BE2C (cell line): ENCODE results near the gene CCDC88A.

Source experiments
- DNase-seq: peaks from one replicate; pipeline ENCODE4 v3.0.0-alpha.2; 2020
- H3K27me3 ChIP-seq: fragments of 250-450 bp; sonication (Bioruptor Pico); 2 replicates; pipeline ENCODE4 v1.5.1; 2020; ENCODE audit warnings: mild to moderate bottlenecking
- H3K36me3 ChIP-seq: fragments of 250-450 bp; sonication (Bioruptor Pico); 2 replicates; pipeline ENCODE4 v1.5.1; 2020; ENCODE audit warnings: mild to moderate bottlenecking
- H3K4me1 ChIP-seq: fragments of 250-450 bp; sonication (Bioruptor Pico); 2 replicates; pipeline ENCODE4 v1.5.1; 2020
- H3K4me3 ChIP-seq: 2 replicates; pipeline ENCODE4 v1.5.1; 2011; ENCODE audit warnings: low read depth, low read length
- H3K9me3 ChIP-seq: fragments of 250-450 bp; sonication (Bioruptor Pico); 2 replicates; pipeline ENCODE4 v1.5.1; 2020
- TF ChIP-seq, protein P1 (sequence below): IDR thresholded peaks from 2 replicates; pipeline ENCODE4 v1.5.1; 2012; ENCODE audit warnings: mild to moderate bottlenecking, low read depth, low read length

The CCDC88A gene

DNA sequence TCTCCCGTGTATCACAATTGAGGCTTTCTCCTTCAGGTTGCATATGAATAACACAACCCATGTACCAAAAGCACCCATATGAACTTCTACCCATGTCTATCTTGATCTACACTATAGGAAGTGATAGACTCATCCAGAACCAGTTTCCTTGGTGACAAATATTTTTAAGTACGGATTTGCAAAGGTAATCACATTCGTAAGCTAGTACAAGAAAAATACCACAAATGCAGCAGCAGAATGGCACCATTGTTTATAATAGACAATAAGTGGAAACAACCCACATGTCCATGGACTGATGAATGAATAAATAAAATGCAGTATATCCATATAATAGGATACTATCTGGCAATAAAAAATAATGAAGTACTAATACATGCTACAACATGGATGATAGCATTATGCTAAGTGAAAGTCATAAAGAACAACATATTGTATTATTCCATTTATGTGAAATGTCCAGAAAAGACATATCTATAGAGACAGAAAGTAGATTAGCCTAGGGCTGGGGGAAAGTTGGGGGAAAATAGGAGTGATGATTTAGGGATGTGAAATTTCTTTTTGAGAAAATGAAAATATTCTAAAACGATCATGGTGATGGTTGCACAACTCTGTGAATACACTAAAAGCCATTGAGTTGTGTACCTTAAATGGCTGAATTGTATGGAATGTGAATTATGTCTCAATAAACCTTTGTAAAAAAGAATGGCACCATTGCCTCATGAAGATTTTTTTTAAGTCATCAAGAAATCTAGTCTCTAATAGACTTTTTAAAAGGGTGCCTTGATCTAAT is 3.4 kb upstream of the CCDC88A start:
- no peaks in the 10 kb centered on the region for H3K27me3 ChIP-seq
- TF ChIP-seq, protein P1, sequence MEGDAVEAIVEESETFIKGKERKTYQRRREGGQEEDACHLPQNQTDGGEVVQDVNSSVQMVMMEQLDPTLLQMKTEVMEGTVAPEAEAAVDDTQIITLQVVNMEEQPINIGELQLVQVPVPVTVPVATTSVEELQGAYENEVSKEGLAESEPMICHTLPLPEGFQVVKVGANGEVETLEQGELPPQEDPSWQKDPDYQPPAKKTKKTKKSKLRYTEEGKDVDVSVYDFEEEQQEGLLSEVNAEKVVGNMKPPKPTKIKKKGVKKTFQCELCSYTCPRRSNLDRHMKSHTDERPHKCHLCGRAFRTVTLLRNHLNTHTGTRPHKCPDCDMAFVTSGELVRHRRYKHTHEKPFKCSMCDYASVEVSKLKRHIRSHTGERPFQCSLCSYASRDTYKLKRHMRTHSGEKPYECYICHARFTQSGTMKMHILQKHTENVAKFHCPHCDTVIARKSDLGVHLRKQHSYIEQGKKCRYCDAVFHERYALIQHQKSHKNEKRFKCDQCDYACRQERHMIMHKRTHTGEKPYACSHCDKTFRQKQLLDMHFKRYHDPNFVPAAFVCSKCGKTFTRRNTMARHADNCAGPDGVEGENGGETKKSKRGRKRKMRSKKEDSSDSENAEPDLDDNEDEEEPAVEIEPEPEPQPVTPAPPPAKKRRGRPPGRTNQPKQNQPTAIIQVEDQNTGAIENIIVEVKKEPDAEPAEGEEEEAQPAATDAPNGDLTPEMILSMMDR: no peak
- H3K36me3 ChIP-seq: no peaks in the 10 kb centered on the region
- H3K4me3 ChIP-seq: no peak overlapping the region
- H3K4me1 ChIP-seq: no peaks in the 10 kb centered on the region
- DNase-seq: no peak
- no peaks in the 10 kb centered on the region for H3K9me3 ChIP-seq

DNA sequence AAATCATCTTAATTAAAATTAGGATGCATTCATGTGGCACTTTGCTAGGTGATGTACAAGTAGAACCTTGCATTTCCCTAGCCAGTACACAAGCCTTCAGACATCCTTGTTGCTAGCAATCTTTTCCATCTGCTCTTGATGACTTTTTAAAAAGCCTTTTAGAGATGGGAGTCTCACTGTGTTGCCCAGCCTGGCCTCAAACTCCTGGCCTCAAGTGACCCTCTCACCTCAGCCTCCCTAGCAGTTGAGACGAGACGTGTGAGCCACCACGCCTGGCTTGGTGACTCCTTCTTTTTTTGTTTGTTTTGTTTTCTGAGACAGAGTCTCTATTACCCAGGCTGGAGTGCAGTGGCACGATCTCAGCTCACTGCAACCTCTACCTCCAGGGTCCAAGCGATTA is 1.7 kb upstream of the CCDC88A start:
- TF ChIP-seq, protein P1: no peak
- DNase-seq: no peak
- no peaks in the 10 kb centered on the region for H3K27me3 ChIP-seq
- H3K4me1 ChIP-seq: no peaks in the 10 kb centered on the region
- H3K9me3 ChIP-seq: no peaks in the 10 kb centered on the region
- no peaks in the 10 kb centered on the region for H3K36me3 ChIP-seq
- no peak overlapping the region for H3K4me3 ChIP-seq

DNA sequence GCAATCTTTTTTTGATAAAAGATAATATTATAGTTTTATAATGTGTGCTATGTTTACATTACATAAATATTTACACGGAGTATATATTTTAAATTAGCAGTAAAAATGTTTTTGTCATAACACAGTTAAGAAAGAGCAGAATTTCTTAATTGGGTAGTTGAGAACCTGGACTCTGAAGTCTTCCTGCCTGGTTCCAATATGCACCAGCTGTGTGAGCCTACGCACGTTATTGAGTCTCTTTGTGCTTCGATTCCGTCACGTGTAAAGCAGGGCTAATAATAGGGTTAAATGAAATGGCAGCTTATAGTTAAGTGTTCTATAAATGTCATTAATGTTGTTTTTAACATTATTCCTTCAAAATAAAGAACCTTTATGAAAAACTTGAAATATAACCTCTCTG is 1.2 kb upstream of the CCDC88A start:
- no peak overlapping the region for H3K4me3 ChIP-seq

DNA sequence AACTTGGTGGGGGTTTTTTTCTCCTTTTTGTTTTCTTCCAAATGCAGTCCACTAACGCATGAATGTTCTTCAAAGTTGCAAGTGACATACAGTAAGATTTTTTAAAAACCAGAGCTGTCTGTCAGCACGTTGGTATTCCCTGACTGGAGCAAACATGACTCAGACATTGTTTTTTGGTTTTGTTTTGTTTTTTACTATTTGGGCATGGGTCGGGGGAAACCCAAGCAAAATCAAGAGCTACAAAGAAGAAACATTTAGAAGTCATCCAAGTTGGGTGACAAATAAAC is 726 bp upstream of the CCDC88A start:
- H3K4me3 ChIP-seq: peak overlapping the region; percentile 71

More for the DNA sequence above, 1.2 kb upstream of the CCDC88A start:
- TF ChIP-seq, protein P1: no peak
- DNase-seq: no peak
- no peaks in the 10 kb centered on the region for H3K27me3 ChIP-seq
- H3K36me3 ChIP-seq: no peaks in the 10 kb centered on the region
- H3K4me1 ChIP-seq: no peaks in the 10 kb centered on the region
- H3K9me3 ChIP-seq: no peaks in the 10 kb centered on the region

DNA sequence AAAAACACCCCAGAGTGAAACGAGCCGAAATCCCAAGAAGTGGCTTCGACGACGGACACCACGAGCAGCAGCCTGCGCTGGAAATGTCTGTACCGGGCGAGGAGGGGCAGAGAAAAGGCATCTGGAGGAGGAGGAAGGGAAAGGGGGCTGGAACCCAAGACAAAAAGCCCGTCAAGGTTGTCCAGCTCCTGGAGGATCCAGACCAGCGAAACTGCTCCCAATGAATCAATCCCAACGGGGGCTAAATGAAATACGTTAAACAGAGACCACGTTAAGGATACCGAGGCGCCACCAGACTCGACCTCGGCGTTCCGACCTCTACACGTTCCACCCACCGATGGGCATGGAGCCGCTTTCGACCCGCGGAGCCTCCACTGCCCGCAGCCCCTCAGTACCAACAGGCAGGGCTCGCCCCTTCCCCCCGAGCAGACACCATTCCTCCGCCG is 400 bp downstream of the CCDC88A start:
- Histone ChIP-seq H3K27me3 (no peaks in the 10 kb centered on the region), H3K4me1 (no peaks in the 10 kb centered on the region), H3K9me3 (no peaks in the 10 kb centered on the region), H3K36me3 (no peaks in the 10 kb centered on the region), H3K4me3 (peak overlapping the region; percentile 84)
- TF ChIP-seq, protein P1: no peak
- peak; percentile 36 for DNase-seq

More for the DNA sequence above, 726 bp upstream of the CCDC88A start:
- DNase-seq: no peak
- no peaks in the 10 kb centered on the region for H3K27me3 ChIP-seq
- H3K36me3 ChIP-seq: no peaks in the 10 kb centered on the region
- H3K4me1 ChIP-seq: no peaks in the 10 kb centered on the region
- TF ChIP-seq, protein P1: no peak
- no peaks in the 10 kb centered on the region for H3K9me3 ChIP-seq

DNA sequence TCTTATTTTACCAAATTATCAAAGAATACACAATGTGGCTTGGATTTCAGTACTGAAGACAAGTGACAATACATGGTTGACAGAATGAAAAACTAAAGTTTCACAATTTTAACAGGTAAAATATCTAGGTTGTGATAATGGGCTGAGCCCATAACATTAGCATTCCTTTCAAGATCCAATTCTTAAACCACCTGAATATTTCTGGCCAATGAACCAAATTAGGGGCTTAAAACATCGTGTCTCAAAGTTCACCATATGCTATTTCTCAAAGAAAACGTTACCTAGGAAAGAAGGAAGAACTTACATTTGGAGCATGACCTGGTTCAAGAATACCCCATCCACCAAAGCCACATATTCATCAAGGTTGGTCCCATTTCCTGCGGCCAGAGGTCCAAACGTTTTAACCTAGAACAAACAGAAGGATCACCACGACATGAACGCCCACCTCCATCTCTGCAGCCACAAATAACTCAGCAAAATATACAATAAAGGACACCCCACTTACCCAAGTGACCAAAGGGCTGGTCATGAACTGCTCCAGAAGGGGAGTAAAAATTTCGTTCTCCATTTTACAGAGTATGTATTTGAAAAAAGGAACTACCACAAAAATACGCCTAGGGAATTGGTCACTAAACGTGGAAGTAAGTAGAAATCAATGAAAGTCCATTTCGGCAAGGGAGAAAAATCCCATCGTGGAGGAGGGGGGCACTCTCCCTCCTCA is 984 bp downstream of the CCDC88A start:
- no peaks in the 10 kb centered on the region for H3K36me3 ChIP-seq
- peak overlapping the region; percentile 84 for H3K4me3 ChIP-seq
- no peak for DNase-seq
- TF ChIP-seq, protein P1: no peak
- H3K27me3 ChIP-seq: no peaks in the 10 kb centered on the region
- H3K4me1 ChIP-seq: no peaks in the 10 kb centered on the region
- no peaks in the 10 kb centered on the region for H3K9me3 ChIP-seq
